Endothelial cell of umbilical vein (primary cell): ENCODE measurements around the gene DND1. TPM values are rescaled to one million over a fixed set of nuclear protein-coding genes. Genes with fewer than 3 reads are reported as not detected.
"Not testable (repeated sequence)": the region's sequence is repeated elsewhere in the genome, so short reads cannot be mapped to it uniquely, and the experiment has no call there.

Source experiments
- BruUV-seq: library from RNA; stranded (reverse); fragments of 400-500 nt; replicated peaks from 2 replicates; lab custom pipeline; 2021; lab: Mats Ljungman, UMichigan
- CTCF ChIA-PET: fragments of 300-600, 350-600 bp; sonication (Branson Sonifier 250); formaldehyde crosslinking; loops from one replicate; lab custom pipeline; 2021; ENCODE audit warnings: antibody characterized with exemption, inconsistent platforms; lab: Charles Lee
- POLR2A ChIA-PET: fragments of 300-600, 350-600 bp; sonication (Branson Sonifier 250); formaldehyde crosslinking; loops from one replicate; lab custom pipeline; 2021; ENCODE audit warnings: antibody characterized with exemption, inconsistent platforms; lab: Charles Lee
- DNase-seq: peaks from one replicate; pipeline ENCODE4 v3.0.0-alpha.2; 2011; ENCODE audit warnings: low read depth, low spot score
- FAIRE-seq: peaks from 2 replicates; lab custom pipeline; 2011; peaks lifted over from hg19 to GRCh38; lab: Jason Lieb, UNC
- H2AFZ ChIP-seq: 2 replicates; pipeline ENCODE4 v1.6.0; 2012; ENCODE audit warnings: low read depth, low read length, control low read depth, inconsistent platforms
- H3K27ac ChIP-seq: 2 replicates; pipeline ENCODE4 v1.5.1; 2011; ENCODE audit warnings: low read depth, mild to moderate bottlenecking, control low read depth, low read length, moderate library complexity; ENCODE audit not compliant: insufficient read depth
- H3K27me3 ChIP-seq, 2 experiments: 2 replicates each; pipeline versions ENCODE4 v1.6.0 to v1.6.1; 2011; ENCODE audit warnings: low read length in 2 of 2, mixed read lengths in 1 of 2; ENCODE audit not compliant: control insufficient read depth in 2 of 2, insufficient read depth in 2 of 2
- H3K36me3 ChIP-seq, 2 experiments: 2 replicates in 1 of 2; 3 replicates in 1 of 2; pipeline ENCODE4 v1.5.1; 2011; ENCODE audit warnings: low read length in 2 of 2, mild to moderate bottlenecking in 1 of 2, moderate library complexity in 1 of 2; ENCODE audit not compliant: control insufficient read depth in 2 of 2, insufficient read depth in 2 of 2; ENCODE audit errors: extremely low read depth in 1 of 2
- H3K4me1 ChIP-seq: 3 replicates; pipeline ENCODE4 v1.5.1; 2011; ENCODE audit warnings: mild to moderate bottlenecking, low read length; ENCODE audit not compliant: control insufficient read depth, insufficient read depth; ENCODE audit errors: extremely low read depth
- H3K4me2 ChIP-seq: 2 replicates; pipeline ENCODE4 v1.6.1; 2011; ENCODE audit warnings: low read length, control low read depth, mixed read lengths; ENCODE audit not compliant: insufficient read depth
- H3K4me3 ChIP-seq, 3 experiments: fragments of 200-600 bp in 1 of 3; sonication (generic), shearing (Covaris generic) in 1 of 3; replicated peaks in 1 of 3; 2 replicates each; pipeline ENCODE4 v1.5.1; 2011 to 2016; ENCODE audit warnings: control low read depth in 3 of 3, low read length in 3 of 3, mild to moderate bottlenecking in 2 of 3, inconsistent platforms in 1 of 3, low read depth in 1 of 3, moderate library complexity in 1 of 3; ENCODE audit not compliant: insufficient read depth in 1 of 3
- H3K79me2 ChIP-seq: 2 replicates; pipeline ENCODE4 v1.6.0; 2012; ENCODE audit warnings: low read length, inconsistent platforms; ENCODE audit not compliant: control insufficient read depth, insufficient read depth
- H3K9ac ChIP-seq: replicated peaks from 2 replicates; pipeline ENCODE3; 2011; ENCODE audit warnings: low read length, control low read depth; ENCODE audit not compliant: insufficient read depth; ENCODE audit errors: extremely low read depth
- H3K9me1 ChIP-seq: replicated peaks from 3 replicates; pipeline ENCODE4 v1.6.0; 2011; ENCODE audit warnings: mild to moderate bottlenecking, low read length; ENCODE audit not compliant: control insufficient read depth, insufficient read depth; ENCODE audit errors: extremely low read depth
- H3K9me3 ChIP-seq: replicated peaks from 2 replicates; pipeline ENCODE4 v1.5.1; 2012; ENCODE audit warnings: low read length, inconsistent platforms; ENCODE audit not compliant: control insufficient read depth, insufficient read depth
- H4K20me1 ChIP-seq: replicated peaks from 2 replicates; pipeline ENCODE3; 2011; ENCODE audit warnings: mild to moderate bottlenecking, low read length; ENCODE audit not compliant: control insufficient read depth, insufficient read depth; ENCODE audit errors: extremely low read depth
- CTCF ChIP-seq, 2 donors: IDR thresholded peaks; 1 replicate in 1 of 2; 2 replicates in 1 of 2; pipeline ENCODE4 v1.5.1; 2011; ENCODE audit warnings: low read length in 2 of 2, mild to moderate bottlenecking in 2 of 2, moderate library complexity in 2 of 2, control low read depth in 1 of 2, inconsistent platforms in 1 of 2, low read depth in 1 of 2; ENCODE audit not compliant: insufficient read depth in 1 of 2; ENCODE audit errors: extremely low read depth in 1 of 2
- dilution Hi-C: fragments of 300-500 bp; cut with MboI; formaldehyde crosslinking; loops from one replicate; pipeline ENCODE4 v1.15.0; 2019; ENCODE audit warnings: low sequenced_read_pairs; ENCODE audit not compliant: extremely low pct_ligation_motif_present
- intact Hi-C: fragments of 100-400 bp; cut with micrococcal nuclease; formaldehyde crosslinking; loops from one replicate; pipeline ENCODE4 v1.10.0; 2022
- polyA plus RNA-seq, 4 experiments: library from polyadenylated mRNA; depleted of rRNA in 3 of 4; stranded (reverse) in 3 of 4; unstranded in 1 of 4; fragments of >200 nt; gene quantifications; 2 replicates each; pipeline versions ENCODE4 v1.2.1 to v1.2.3, GENCODE V29; 2011 to 2012; ENCODE audit warnings: missing spikeins in 1 of 4
- total RNA-seq: library from RNA; stranded (reverse); gene quantifications from 2 replicates; pipeline ENCODE4 v1.2.3, GENCODE V29; 2021

Gene DND1
- total and polyA plus RNA-seq, 2 donors (not counting 3 experiments of a cell fraction or from before 2014, with no cell fraction given) = 1.1 to 1.2 TPM

DNA sequence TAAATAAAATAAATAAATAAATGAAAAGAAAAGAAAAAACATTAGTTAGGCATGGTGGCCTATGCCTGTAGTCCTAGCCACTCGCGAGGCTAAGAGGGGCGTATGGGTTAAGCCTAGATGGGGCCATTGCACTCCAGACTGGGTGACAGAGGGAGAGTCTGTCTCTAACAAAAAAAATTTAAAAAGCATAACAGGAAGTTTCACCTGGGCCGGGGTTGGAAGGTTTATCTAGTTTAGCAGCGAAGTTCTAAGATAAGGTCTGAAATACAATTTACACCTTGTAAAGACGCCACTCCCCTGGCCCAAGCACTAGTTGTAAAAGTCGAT lies 44.9 kb upstream of the DND1 start:
- no peaks in the 10 kb centered on the region for H4K20me1 ChIP-seq
- peaks cover 0 to 2% of the 10 kb centered on the region in 2 experiments for H3K27me3 ChIP-seq
- peak overlapping the region; percentile 60 for H3K27ac ChIP-seq
- peaks cover 6% of the 10 kb centered on the region for H3K4me1 ChIP-seq
- dilution Hi-C loops (no loop called here), intact Hi-C loops (no loop called here)
- H3K9me1 ChIP-seq = no peaks in the 10 kb centered on the region
- no peaks in the 10 kb centered on the region for H3K79me2 ChIP-seq
- TSS peak; percentile 92 for BruUV-seq
- H3K4me2 ChIP-seq = peak overlapping the region; percentile 16
- peak overlapping the region; percentile 79 for H2AFZ ChIP-seq
- CTCF ChIA-PET = interaction anchor here (0.6 to 4.2 kb wide), 16 partner anchors 17 to 478 kb away, joined by 3 to 64 read pairs (median 5); partner anchors contain the start of genes EIF4EBP3, HARS1, HARS2 and HBEGF
- DNase-seq (no peak), FAIRE-seq (no peak)
- H3K4me3 ChIP-seq = no peak overlapping the region
- POLR2A ChIA-PET = no interaction called here
- H3K36me3 ChIP-seq = no peaks in the 10 kb centered on the region
- H3K9ac ChIP-seq = no peak overlapping the region
- TF ChIP-seq CTCF (IDR thresholded peaks at IDR 0.05; ENCODE audit: extremely low read depth in 1 of 2, insufficient read depth in 1 of 2, low read depth in 1 of 2, low read length in 2 of 2) = no peak
- H3K9me3 ChIP-seq = no peaks in the 10 kb centered on the region

DNA sequence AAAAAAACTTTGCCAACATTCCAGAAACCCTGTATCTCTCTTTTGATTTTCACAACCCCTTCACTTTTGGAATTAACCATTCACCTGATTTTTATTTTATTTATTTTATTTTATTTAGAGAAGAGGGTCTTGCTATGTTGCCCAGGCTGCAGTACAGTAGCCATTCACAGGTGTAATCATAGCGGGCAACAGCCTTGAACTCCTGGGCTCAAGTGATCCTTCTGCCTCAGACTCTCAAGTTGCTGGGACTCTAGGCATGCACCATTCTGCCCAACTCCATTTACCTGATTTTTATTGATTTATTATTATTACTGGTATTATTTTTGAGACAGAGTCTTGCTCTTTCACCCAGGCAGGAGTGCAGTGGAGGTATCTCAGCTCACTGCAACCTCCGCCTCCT lies 42.9 kb upstream of the DND1 start:
- H2AFZ ChIP-seq, H3K79me2 ChIP-seq, H3K9me1 ChIP-seq, H3K27ac ChIP-seq, H3K36me3 ChIP-seq, POLR2A ChIA-PET, intact Hi-C loops, BruUV-seq, H3K4me2 ChIP-seq, H3K27me3 ChIP-seq, H3K9me3 ChIP-seq, DNase-seq, H3K4me3 ChIP-seq, H3K9ac ChIP-seq, CTCF ChIA-PET, dilution Hi-C loops, H4K20me1 ChIP-seq, FAIRE-seq: not testable (repeated sequence)
- H3K4me1 ChIP-seq = peaks cover 11% of the 10 kb centered on the region
